ENCODE measurements around the gene B4GALNT1. TPM values are rescaled to one million over a fixed set of nuclear protein-coding genes. Genes with fewer than 3 reads are reported as not detected.

B4GALNT1 gene
- total RNA-seq, 4 donors from 2014 or later: 0.38 to 0.48 (median 0.42) TPM; not detected in 1

GRCh38 chr12:57611108-57611826 lies 21.7 kb downstream of the B4GALNT1 start, which contains the start of gene ARHGEF25:
Gene ARHGEF25 (plus strand): TSS chr12:57611435. CDS start chr12:57611895, 460 bp downstream.
- DNase-seq (ENCODE audit: low spot score in 2 of 2): peak in 1 of 2 donors; percentile 69
- Histone ChIP-seq H3K27me3 (peaks cover 21% of the 10 kb centered on the region), H3K36me3 (peaks cover 6% of the 10 kb centered on the region), H3K9me3 (no peaks in the 10 kb centered on the region), H3K4me3 (peak within 1 kb of the TSS; percentile 77), H3K27ac (peak within 1 kb of the TSS; percentile 73), H3K4me1 (peaks cover 30% of the 10 kb centered on the region)
- WGBS: 0% methylated on average over 24 of the region's 55 CpGs
- no peak for TF ChIP-seq CTCF (IDR thresholded peaks at IDR 0.05)
- TF ChIP-seq POLR2A (IDR thresholded peaks at IDR 0.05): no peak
- TF ChIP-seq EP300 (IDR thresholded peaks at IDR 0.05): no peak
- TF ChIP-seq POLR2AphosphoS5 (IDR thresholded peaks at IDR 0.05): no peak

- TF ChIP-seq CTCF (IDR thresholded peaks at IDR 0.05) (no peak), EP300 (IDR thresholded peaks at IDR 0.05) (no peak), POLR2AphosphoS5 (IDR thresholded peaks at IDR 0.05) (no peak), POLR2A (IDR thresholded peaks at IDR 0.05) (no peak)
- peak overlapping the region; percentile 73 for H3K27ac ChIP-seq
- peaks cover 6% of the 10 kb centered on the region for H3K36me3 ChIP-seq
- no peak for DNase-seq (ENCODE audit: low spot score in 2 of 2)
- peaks cover 21% of the 10 kb centered on the region for H3K27me3 ChIP-seq
- H3K4me3 ChIP-seq: peak overlapping the region; percentile 77
- H3K4me1 ChIP-seq: peaks cover 30% of the 10 kb centered on the region
- WGBS: 2% methylated on average over 23 of the region's 29 CpGs
- no peaks in the 10 kb centered on the region for H3K9me3 ChIP-seq
Observed at GRCh38 chr12:57610554-57611107, 22.4 kb downstream of the B4GALNT1 start.

GRCh38 chr12:57609781-57610553 lies 23.0 kb downstream of the B4GALNT1 start:
- H3K27ac ChIP-seq: peak overlapping the region; percentile 73
- peaks cover 37% of the 10 kb centered on the region for H3K4me1 ChIP-seq
- no peaks in the 10 kb centered on the region for H3K9me3 ChIP-seq
- no peak for DNase-seq (ENCODE audit: low spot score in 2 of 2)
- peaks cover 6% of the 10 kb centered on the region for H3K36me3 ChIP-seq
- peak overlapping the region; percentile 77 for H3K4me3 ChIP-seq
- 30% methylated on average over 22 of the region's 34 CpGs for WGBS
- no peak for TF ChIP-seq EP300 (IDR thresholded peaks at IDR 0.05)
- no peak for TF ChIP-seq CTCF (IDR thresholded peaks at IDR 0.05)
- H3K27me3 ChIP-seq: peaks cover 21% of the 10 kb centered on the region

GRCh38 chr12:57609101-57609780 lies 23.8 kb downstream of the B4GALNT1 start:
- Histone ChIP-seq H3K4me1 (peaks cover 44% of the 10 kb centered on the region), H3K9me3 (no peaks in the 10 kb centered on the region), H3K27me3 (peaks cover 21% of the 10 kb centered on the region), H3K27ac (peak overlapping the region; percentile 73), H3K4me3 (peak overlapping the region; percentile 77), H3K36me3 (peaks cover 6% of the 10 kb centered on the region)
- DNase-seq (ENCODE audit: low spot score in 2 of 2): no peak
- no peak for TF ChIP-seq CTCF (IDR thresholded peaks at IDR 0.05)
- no peak for TF ChIP-seq POLR2A (IDR thresholded peaks at IDR 0.05)
- no peak for TF ChIP-seq EP300 (IDR thresholded peaks at IDR 0.05)
- TF ChIP-seq POLR2AphosphoS5 (IDR thresholded peaks at IDR 0.05): no peak
- WGBS: 56% methylated on average over 19 of the region's 19 CpGs
